GM18505 (cell line): ENCODE measurements around the gene KCNQ4.
A peak's percentile ranks its signal among the peaks of the same experiment; 100 is the strongest.

Experiments
- ATAC-seq: cut with Tn5 transposase; IDR thresholded peaks from one replicate; pipeline ENCODE4 v1.9.1; 2021; ENCODE audit not compliant: unreplicated experiment
- POLR2A ChIP-seq: IDR thresholded peaks from 4 replicates; pipeline ENCODE4 v1.6.1; 2011; ENCODE audit warnings: borderline replicate concordance; ENCODE audit not compliant: insufficient read depth, insufficient read length; ENCODE audit errors: extremely low read depth

KCNQ4 gene

GRCh38 chr1:40817791-40818263 is 34.2 kb downstream of the KCNQ4 start:
- peak; percentile 22 for ATAC-seq
- no peak for TF ChIP-seq POLR2A

- peak; percentile 78 for ATAC-seq
- no peak for TF ChIP-seq POLR2A
These were observed 34.8 kb downstream of the KCNQ4 start for GRCh38 chr1:40818264-40818961.

GRCh38 chr1:40819101-40819500 is 35.5 kb downstream of the KCNQ4 start:
- no peak for TF ChIP-seq POLR2A

GRCh38 chr1:40820251-40820797 is 36.7 kb downstream of the KCNQ4 start:
- no peak for TF ChIP-seq POLR2A
- ATAC-seq = no peak

More at GRCh38 chr1:40819101-40819500, 35.5 kb downstream of the KCNQ4 start:
- no peak for ATAC-seq

GRCh38 chr1:40820911-40821693 is 37.5 kb downstream of the KCNQ4 start:
- TF ChIP-seq POLR2A = no peak
- ATAC-seq = no peak

- no peak for TF ChIP-seq POLR2A
- no peak for ATAC-seq
These were observed 39.3 kb downstream of the KCNQ4 start for GRCh38 chr1:40822890-40823289.

GRCh38 chr1:40823345-40823744 is 39.8 kb downstream of the KCNQ4 start:
- no peak for TF ChIP-seq POLR2A
- ATAC-seq = no peak

- no peak for ATAC-seq
These were observed 40.4 kb downstream of the KCNQ4 start for GRCh38 chr1:40823983-40824382.

GRCh38 chr1:40824591-40825434 is 41.2 kb downstream of the KCNQ4 start:
- no peak for TF ChIP-seq POLR2A
- no peak for ATAC-seq

More at GRCh38 chr1:40823983-40824382, 40.4 kb downstream of the KCNQ4 start:
- TF ChIP-seq POLR2A = no peak

- no peak for ATAC-seq
- TF ChIP-seq POLR2A = no peak
These were observed 41.8 kb downstream of the KCNQ4 start for GRCh38 chr1:40825435-40825788.

- ATAC-seq = no peak
- TF ChIP-seq POLR2A = no peak
These were observed 42.4 kb downstream of the KCNQ4 start for GRCh38 chr1:40825996-40826395.

GRCh38 chr1:40829631-40830245 is 46.2 kb downstream of the KCNQ4 start:
- ATAC-seq = no peak
- TF ChIP-seq POLR2A = no peak
